Naive thymus-derived CD4-positive, alpha-beta T cell (primary cell): Measurements from ENCODE around the gene FAM151A. TPM values are rescaled to one million over a fixed set of nuclear protein-coding genes. Genes with fewer than 3 reads are reported as not detected.
A peak's percentile ranks its signal among the peaks of the same experiment; 100 is the strongest.

Experiments
- ATAC-seq: fragments of 150-1000 bp; cut with Tn5 transposase; 2 replicates; pipeline ENCODE4 v1.10.0; 2021; ENCODE audit warnings: mild to moderate bottlenecking, moderate library complexity
- CTCF ChIA-PET: fragments of 350-600 bp; sonication (Branson Sonifier 250); formaldehyde crosslinking; loops from one replicate; lab custom pipeline; 2021; ENCODE audit warnings: antibody characterized with exemption; lab: Charles Lee
- POLR2A ChIA-PET: fragments of 350-600 bp; sonication (Branson Sonifier 250); formaldehyde crosslinking; loops from one replicate; lab custom pipeline; 2021; ENCODE audit warnings: antibody characterized with exemption, inconsistent platforms; lab: Charles Lee
- DNase-seq, 9 donors: peaks; one replicate each; pipeline versions ENCODE4 v3.0.0 to v3.0.0-alpha.2; 2020 to 2022; ENCODE audit warnings: mixed read lengths in 1 of 9
- H3K27ac ChIP-seq: one replicate; pipeline ENCODE4 v1.7.0; 2013; ENCODE audit warnings: mild to moderate bottlenecking, low read depth, low read length, moderate library complexity
- H3K27me3 ChIP-seq, 2 donors: one replicate each; pipeline ENCODE4 v1.7.0; 2013; ENCODE audit warnings: low read length in 2 of 2, mild to moderate bottlenecking in 2 of 2, moderate library complexity in 2 of 2; ENCODE audit not compliant: control insufficient read depth in 2 of 2, insufficient read depth in 2 of 2
- H3K36me3 ChIP-seq, 3 experiments: 1 replicate in 2 of 3; 2 replicates in 1 of 3; pipeline ENCODE4 v1.7.0; 2013; ENCODE audit warnings: low read length in 3 of 3, mild to moderate bottlenecking in 3 of 3, moderate library complexity in 1 of 3; ENCODE audit not compliant: insufficient read depth in 3 of 3, control insufficient read depth in 2 of 3
- H3K4me1 ChIP-seq, 2 donors: one replicate each; pipeline ENCODE4 v1.7.0; 2013; ENCODE audit warnings: low read length in 2 of 2, mild to moderate bottlenecking in 2 of 2, moderate library complexity in 1 of 2; ENCODE audit not compliant: control insufficient read depth in 2 of 2, insufficient read depth in 2 of 2
- H3K4me3 ChIP-seq: 2 replicates; pipeline ENCODE4 v1.7.0; 2013; ENCODE audit warnings: mild to moderate bottlenecking, low read length
- H3K9me3 ChIP-seq, 3 experiments: 1 replicate in 2 of 3; 2 replicates in 1 of 3; pipeline ENCODE4 v1.7.0; 2013; ENCODE audit warnings: low read length in 3 of 3; ENCODE audit not compliant: control insufficient read depth in 2 of 3
- H3K27ac Mint-ChIP-seq, 9 donors: one replicate each; pipeline ENCODE4 v1.8.0; 2020 to 2022; ENCODE audit warnings: mixed read lengths in 9 of 9, mild to moderate bottlenecking in 8 of 9, moderate library complexity in 5 of 9, inconsistent platforms in 2 of 9
- H3K27me3 Mint-ChIP-seq, 5 donors: one replicate each; pipeline ENCODE4 v1.8.0; 2021 to 2022; ENCODE audit warnings: mixed read lengths in 5 of 5, mild to moderate bottlenecking in 1 of 5
- H3K36me3 Mint-ChIP-seq, 5 donors: one replicate each; pipeline ENCODE4 v1.8.0; 2020 to 2022; ENCODE audit warnings: mixed read lengths in 5 of 5, mild to moderate bottlenecking in 3 of 5, inconsistent platforms in 1 of 5
- H3K4me1 Mint-ChIP-seq, 7 donors: one replicate each; pipeline ENCODE4 v1.8.0; 2020 to 2022; ENCODE audit warnings: mixed read lengths in 7 of 7, mild to moderate bottlenecking in 3 of 7, inconsistent platforms in 1 of 7
- H3K4me3 Mint-ChIP-seq, 10 donors: one replicate each; pipeline ENCODE4 v1.8.0; 2020 to 2022; ENCODE audit warnings: mild to moderate bottlenecking in 10 of 10, mixed read lengths in 10 of 10, moderate library complexity in 6 of 10, inconsistent platforms in 2 of 10
- H3K9me3 Mint-ChIP-seq, 11 donors: one replicate each; pipeline ENCODE4 v1.8.0; 2020 to 2022; ENCODE audit warnings: mixed read lengths in 11 of 11, mild to moderate bottlenecking in 4 of 11, inconsistent platforms in 1 of 11, moderate library complexity in 1 of 11
- intact Hi-C, 2 donors: fragments of 100-400 bp; cut with micrococcal nuclease; formaldehyde crosslinking; loops; one replicate each; pipeline ENCODE4 v1.15.1; 2023
- polyA plus RNA-seq, 2 donors: library from polyadenylated mRNA; unstranded; fragments of 300-500 nt; fragmentation: Illumina TruSeq; gene quantifications; one replicate each; pipeline ENCODE4 v1.2.3, GENCODE V29; 2021
- total RNA-seq, 6 experiments: library from RNA in 5 of 6; stranded (reverse) in 5 of 6; gene quantifications; 1 replicate in 5 of 6; 2 replicates in 1 of 6; pipeline ENCODE4 v1.2.3 and lab custom pipeline; 2021 to 2026

The FAM151A gene
- total and polyA plus RNA-seq, 7 experiments from 2014 or later: not detected

- Histone ChIP-seq H3K27ac (no peak overlapping the region), H3K36me3 (no peaks in the 10 kb centered on the region), H3K4me3 (no peak overlapping the region), H3K27me3 (no peaks in the 10 kb centered on the region), H3K4me1 (peaks cover 0 to 7% of the 10 kb centered on the region in 2 donors), H3K9me3 (no peaks in the 10 kb centered on the region)
- intact Hi-C loops: no loop called here
- no peak for DNase-seq
- Mint-ChIP-seq H3K4me3 (no peak overlapping the region), H3K27ac (no peak overlapping the region), H3K9me3 (no peaks in the 10 kb centered on the region), H3K27me3 (no peaks in the 10 kb centered on the region), H3K4me1 (peaks cover 6 to 12% (median 9%) of the 10 kb centered on the region in 7 donors), H3K36me3 (no peaks in the 10 kb centered on the region)
- CTCF ChIA-PET: no interaction called here
- POLR2A ChIA-PET: no interaction called here
- no peak for ATAC-seq
Measured at GRCh38 chr1:54609301-54609921, 13.9 kb downstream of the FAM151A start.

GRCh38 chr1:54608566-54609230, 14.6 kb downstream of the FAM151A start:
- Histone ChIP-seq H3K27me3 (no peaks in the 10 kb centered on the region), H3K36me3 (no peaks in the 10 kb centered on the region), H3K27ac (no peak overlapping the region), H3K4me3 (no peak overlapping the region), H3K4me1 (peaks cover 0 to 14% of the 10 kb centered on the region in 2 donors), H3K9me3 (no peaks in the 10 kb centered on the region)
- ATAC-seq: no peak
- POLR2A ChIA-PET: no interaction called here
- DNase-seq: no peak
- Mint-ChIP-seq H3K4me1 (peaks cover 12 to 19% (median 13%) of the 10 kb centered on the region in 7 donors), H3K36me3 (no peaks in the 10 kb centered on the region), H3K27me3 (no peaks in the 10 kb centered on the region), H3K9me3 (no peaks in the 10 kb centered on the region), H3K4me3 (no peak overlapping the region), H3K27ac (no peak overlapping the region)
- intact Hi-C loops: no loop called here
- CTCF ChIA-PET: no interaction called here

GRCh38 chr1:54607821-54608565, 15.3 kb downstream of the FAM151A start:
- Histone ChIP-seq H3K36me3 (no peaks in the 10 kb centered on the region), H3K9me3 (no peaks in the 10 kb centered on the region), H3K4me1 (peaks cover 0 to 14% of the 10 kb centered on the region in 2 donors), H3K4me3 (no peak overlapping the region), H3K27ac (no peak overlapping the region), H3K27me3 (no peaks in the 10 kb centered on the region)
- Mint-ChIP-seq H3K36me3 (no peaks in the 10 kb centered on the region), H3K27me3 (no peaks in the 10 kb centered on the region), H3K27ac (peak overlapping the region in 1 of 9 donors; percentile 15), H3K4me3 (no peak overlapping the region), H3K9me3 (no peaks in the 10 kb centered on the region), H3K4me1 (peaks cover 12 to 19% (median 15%) of the 10 kb centered on the region in 7 donors)
- CTCF ChIA-PET: no interaction called here
- no peak for DNase-seq
- POLR2A ChIA-PET: no interaction called here
- intact Hi-C loops: no loop called here
- no peak for ATAC-seq

- CTCF ChIA-PET: no interaction called here
- no peak overlapping the region for H3K27ac ChIP-seq
- no peak overlapping the region for H3K27ac Mint-ChIP-seq
- H3K4me1 Mint-ChIP-seq: peaks cover 12 to 19% (median 15%) of the 10 kb centered on the region in 7 donors
- H3K4me3 Mint-ChIP-seq: no peak overlapping the region
- H3K27me3 ChIP-seq: no peaks in the 10 kb centered on the region
- no peaks in the 10 kb centered on the region for H3K36me3 Mint-ChIP-seq
- no peaks in the 10 kb centered on the region for H3K27me3 Mint-ChIP-seq
- no peak for DNase-seq
- no peak overlapping the region for H3K4me3 ChIP-seq
- H3K36me3 ChIP-seq: no peaks in the 10 kb centered on the region
- H3K9me3 Mint-ChIP-seq: peaks cover 0 to 1% (median 0%) of the 10 kb centered on the region in 11 donors
- H3K9me3 ChIP-seq: no peaks in the 10 kb centered on the region
- intact Hi-C loops: no loop called here
- H3K4me1 ChIP-seq: peaks cover 0 to 14% of the 10 kb centered on the region in 2 donors
- POLR2A ChIA-PET: no interaction called here
- no peak for ATAC-seq
Measured at GRCh38 chr1:54606990-54607325, 16.4 kb downstream of the FAM151A start.

- peaks cover 0 to 14% of the 10 kb centered on the region in 2 donors for H3K4me1 ChIP-seq
- intact Hi-C loops: no loop called here
- H3K4me3 ChIP-seq: no peak overlapping the region
- H3K36me3 Mint-ChIP-seq: no peaks in the 10 kb centered on the region
- H3K27ac ChIP-seq: no peak overlapping the region
- H3K4me3 Mint-ChIP-seq: no peak overlapping the region
- H3K9me3 Mint-ChIP-seq: peaks cover 0 to 1% (median 0%) of the 10 kb centered on the region in 11 donors
- no peaks in the 10 kb centered on the region for H3K36me3 ChIP-seq
- no peak for ATAC-seq
- peaks cover 12 to 19% (median 15%) of the 10 kb centered on the region in 7 donors for H3K4me1 Mint-ChIP-seq
- POLR2A ChIA-PET: no interaction called here
- DNase-seq: no peak
- H3K9me3 ChIP-seq: no peaks in the 10 kb centered on the region
- peak overlapping the region in 1 of 9 donors; percentile 52 for H3K27ac Mint-ChIP-seq
- no peaks in the 10 kb centered on the region for H3K27me3 ChIP-seq
- no peaks in the 10 kb centered on the region for H3K27me3 Mint-ChIP-seq
- CTCF ChIA-PET: no interaction called here
Measured at GRCh38 chr1:54606096-54606989, 17.0 kb downstream of the FAM151A start.

GRCh38 chr1:54604572-54605370, 18.6 kb downstream of the FAM151A start:
- ChIA-PET POLR2A (no interaction called here), CTCF (no interaction called here)
- peaks cover 12 to 19% (median 15%) of the 10 kb centered on the region in 7 donors for H3K4me1 Mint-ChIP-seq
- H3K4me3 Mint-ChIP-seq: peak overlapping the region in 6 of 10 donors; percentile 18 to 56 (median 41)
- peak in 8 of 9 donors; percentile 15 to 47 (median 41) for DNase-seq
- Histone ChIP-seq H3K4me1 (peaks cover 0 to 14% of the 10 kb centered on the region in 2 donors), H3K4me3 (no peak overlapping the region), H3K27ac (no peak overlapping the region), H3K9me3 (no peaks in the 10 kb centered on the region), H3K27me3 (no peaks in the 10 kb centered on the region), H3K36me3 (no peaks in the 10 kb centered on the region)
- ATAC-seq: peak; percentile 52
- intact Hi-C loops: no loop called here
- no peaks in the 10 kb centered on the region for H3K36me3 Mint-ChIP-seq
- H3K27ac Mint-ChIP-seq: peak overlapping the region; percentile 33 to 86 (median 75)
- peaks cover 0 to 1% (median 0%) of the 10 kb centered on the region in 11 donors for H3K9me3 Mint-ChIP-seq
- H3K27me3 Mint-ChIP-seq: no peaks in the 10 kb centered on the region
